Left ventricle myocardium inferior (tissue), 1 donor: Measurements from ENCODE around the gene ACY1. TPM values are rescaled to one million over a fixed set of nuclear protein-coding genes. Genes with fewer than 3 reads are reported as not detected.
"Not testable (repeated sequence)": the region's sequence is repeated elsewhere in the genome, so short reads cannot be mapped to it uniquely, and the experiment has no call there.

Experiments used
- DNase-seq: peaks from one replicate; pipeline ENCODE4 v3.0.0-alpha.2; 2020
- H3K27ac ChIP-seq: fragments of 200-600 bp; replicated peaks from 2 replicates; pipeline ENCODE4 v1.8.0; 2021
- H3K27me3 ChIP-seq: fragments of 200-600 bp; 2 replicates; pipeline ENCODE4 v1.8.0; 2021; ENCODE audit warnings: low read depth
- H3K36me3 ChIP-seq: fragments of 200-600 bp; 2 replicates; pipeline ENCODE4 v1.8.0; 2021
- H3K4me1 ChIP-seq: fragments of 200-600 bp; 2 replicates; pipeline ENCODE4 v1.8.0; 2021
- H3K4me3 ChIP-seq: fragments of 200-600 bp; 2 replicates; pipeline ENCODE4 v1.8.0; 2021; ENCODE audit warnings: mild to moderate bottlenecking, moderate library complexity
- H3K9me3 ChIP-seq: fragments of 200-600 bp; replicated peaks from 2 replicates; pipeline ENCODE4 v1.8.0; 2021
- intact Hi-C: fragments of 100-400 bp; cut with micrococcal nuclease; formaldehyde crosslinking; loops from one replicate; pipeline ENCODE4 v1.11.0; 2022
- total RNA-seq: library from RNA; stranded (reverse); fragmentation: NEBNext Ultra II Directional; extraction: Animal tissue kit (Norgen Biotek cat#: 25700); gene quantifications from one replicate; pipeline ENCODE4 v1.2.1, GENCODE V29; 2021
- TF ChIP-seq, protein P1 (sequence below): fragments of 200-600 bp; IDR thresholded peaks from 2 replicates; pipeline ENCODE4 v1.8.0; 2021; ENCODE audit warnings: antibody characterized with exemption, mild to moderate bottlenecking, borderline replicate concordance
- donor health status: DM: no; HTN: yes; CAD: no; lungs with severe emphysema.

ACY1 gene
- total RNA-seq, 1 donor from 2014 or later = 20.2 TPM

DNA sequence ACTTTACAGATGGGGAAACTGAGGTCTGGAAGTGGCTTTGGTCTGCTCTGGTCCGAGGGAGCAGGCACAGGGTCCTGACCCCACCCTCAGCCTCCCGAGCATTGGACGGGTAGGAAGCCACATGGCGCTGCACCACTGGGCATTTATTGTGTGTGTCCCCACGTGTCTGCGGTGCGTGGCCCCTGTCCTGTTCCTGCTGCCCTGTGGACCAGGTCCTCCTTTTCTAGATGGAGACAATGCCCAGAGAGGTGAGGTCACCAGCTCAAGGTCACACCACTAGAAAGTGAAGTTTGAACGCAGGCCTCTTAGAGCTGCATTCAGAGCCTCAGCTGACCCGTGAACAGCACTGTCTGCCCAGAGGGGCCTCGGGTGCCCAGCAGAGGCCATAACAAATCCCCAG lies 46.2 kb downstream of the ACY1 start:
- Histone ChIP-seq H3K4me3 (no peak overlapping the region), H3K27me3 (no peaks in the 10 kb centered on the region), H3K36me3 (no peaks in the 10 kb centered on the region), H3K4me1 (peaks cover 64% of the 10 kb centered on the region), H3K9me3 (no peaks in the 10 kb centered on the region), H3K27ac (peak overlapping the region; percentile 92)
- DNase-seq = no peak
- intact Hi-C loops = no loop called here
- TF ChIP-seq, protein P1, sequence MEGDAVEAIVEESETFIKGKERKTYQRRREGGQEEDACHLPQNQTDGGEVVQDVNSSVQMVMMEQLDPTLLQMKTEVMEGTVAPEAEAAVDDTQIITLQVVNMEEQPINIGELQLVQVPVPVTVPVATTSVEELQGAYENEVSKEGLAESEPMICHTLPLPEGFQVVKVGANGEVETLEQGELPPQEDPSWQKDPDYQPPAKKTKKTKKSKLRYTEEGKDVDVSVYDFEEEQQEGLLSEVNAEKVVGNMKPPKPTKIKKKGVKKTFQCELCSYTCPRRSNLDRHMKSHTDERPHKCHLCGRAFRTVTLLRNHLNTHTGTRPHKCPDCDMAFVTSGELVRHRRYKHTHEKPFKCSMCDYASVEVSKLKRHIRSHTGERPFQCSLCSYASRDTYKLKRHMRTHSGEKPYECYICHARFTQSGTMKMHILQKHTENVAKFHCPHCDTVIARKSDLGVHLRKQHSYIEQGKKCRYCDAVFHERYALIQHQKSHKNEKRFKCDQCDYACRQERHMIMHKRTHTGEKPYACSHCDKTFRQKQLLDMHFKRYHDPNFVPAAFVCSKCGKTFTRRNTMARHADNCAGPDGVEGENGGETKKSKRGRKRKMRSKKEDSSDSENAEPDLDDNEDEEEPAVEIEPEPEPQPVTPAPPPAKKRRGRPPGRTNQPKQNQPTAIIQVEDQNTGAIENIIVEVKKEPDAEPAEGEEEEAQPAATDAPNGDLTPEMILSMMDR = no peak

DNA sequence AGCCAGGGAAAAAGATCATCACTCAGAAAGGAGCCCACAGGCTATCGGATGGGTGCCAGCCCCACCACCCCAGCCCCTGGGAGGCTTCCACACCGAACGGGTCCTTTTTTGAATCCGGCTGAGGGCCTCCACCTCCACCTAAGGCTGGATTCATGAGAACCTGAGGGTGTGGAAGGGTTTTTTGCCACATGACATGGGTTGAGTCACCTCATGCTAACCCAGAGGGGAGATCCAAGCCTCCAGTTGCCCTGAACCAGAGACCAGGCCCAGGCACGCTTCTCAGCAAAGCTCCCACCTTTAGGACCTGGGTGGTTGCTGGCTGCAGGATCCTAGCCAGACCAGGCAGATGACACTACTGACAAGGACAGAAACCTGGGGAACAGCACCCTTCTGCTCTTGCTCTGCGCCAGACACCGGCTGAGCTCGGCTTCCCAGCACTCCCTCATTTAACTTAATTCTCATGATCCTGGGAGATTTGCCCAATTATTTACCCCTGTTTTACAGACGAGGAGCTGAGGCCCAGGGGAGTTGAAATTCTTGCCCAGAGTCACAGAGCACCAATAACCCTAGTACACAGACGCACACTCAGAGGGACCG lies 47.5 kb downstream of the ACY1 start:
- TF ChIP-seq, protein P1 = no peak
- Histone ChIP-seq H3K9me3 (no peaks in the 10 kb centered on the region), H3K27me3 (no peaks in the 10 kb centered on the region), H3K36me3 (no peaks in the 10 kb centered on the region), H3K4me3 (no peak overlapping the region), H3K4me1 (peaks cover 51% of the 10 kb centered on the region), H3K27ac (peak overlapping the region; percentile 92)
- intact Hi-C loops = no loop called here
- no peak for DNase-seq

GRCh38 chr3:52031896-52032295 lies 48.6 kb downstream of the ACY1 start:
- Histone ChIP-seq H3K4me1 (peaks cover 43% of the 10 kb centered on the region), H3K27me3 (no peaks in the 10 kb centered on the region), H3K27ac (no peak overlapping the region), H3K36me3 (no peaks in the 10 kb centered on the region), H3K4me3 (no peak overlapping the region), H3K9me3 (no peaks in the 10 kb centered on the region)
- intact Hi-C loops = no loop called here
- TF ChIP-seq, protein P1 = no peak
- DNase-seq = no peak

GRCh38 chr3:52032702-52033408 lies 49.5 kb downstream of the ACY1 start:
- peak overlapping the region; percentile 26 for H3K27ac ChIP-seq
- no peak for DNase-seq

DNA sequence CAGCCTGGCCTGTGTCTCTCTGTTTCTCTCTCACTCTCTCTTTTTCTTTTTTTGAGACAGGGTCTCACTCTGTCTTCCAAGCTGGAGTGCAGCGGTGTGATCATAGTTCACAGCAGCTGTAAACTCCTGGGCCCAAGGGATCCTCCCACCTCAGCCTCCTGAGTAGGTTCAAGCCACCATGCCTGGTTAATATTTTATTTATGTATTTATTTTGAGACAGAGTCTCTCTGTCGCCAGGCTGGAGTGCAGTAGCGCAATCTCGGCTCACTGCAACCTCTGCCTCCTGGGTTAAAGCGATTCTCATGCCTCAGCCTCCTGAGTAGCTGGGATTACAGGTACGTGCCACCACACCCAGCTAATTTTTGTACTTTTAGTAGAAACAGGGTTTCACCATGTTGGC lies 50.4 kb downstream of the ACY1 start:
- DNase-seq, H3K9me3 ChIP-seq, H3K4me3 ChIP-seq, intact Hi-C loops, H3K36me3 ChIP-seq, H3K27ac ChIP-seq, H3K27me3 ChIP-seq: not testable (repeated sequence)
- H3K4me1 ChIP-seq = peaks cover 25% of the 10 kb centered on the region

More at GRCh38 chr3:52032702-52033408, 49.5 kb downstream of the ACY1 start:
- Histone ChIP-seq H3K9me3 (no peaks in the 10 kb centered on the region), H3K4me1 (peaks cover 34% of the 10 kb centered on the region), H3K27me3 (no peaks in the 10 kb centered on the region), H3K4me3 (no peak overlapping the region), H3K36me3 (no peaks in the 10 kb centered on the region)
- intact Hi-C loops = no loop called here
- TF ChIP-seq, protein P1 = no peak

- TF ChIP-seq, protein P1 = no peak
- Histone ChIP-seq H3K9me3 (no peaks in the 10 kb centered on the region), H3K4me3 (no peak overlapping the region), H3K4me1 (peaks cover 22% of the 10 kb centered on the region), H3K36me3 (no peaks in the 10 kb centered on the region), H3K27me3 (no peaks in the 10 kb centered on the region), H3K27ac (no peak overlapping the region)
- intact Hi-C loops = no loop called here
- no peak for DNase-seq
These were observed 50.9 kb downstream of the ACY1 start for GRCh38 chr3:52034212-52034611.
